ENCODE measurements around the gene SLFN12L. TPM values are rescaled to one million over a fixed set of nuclear protein-coding genes. Genes with fewer than 3 reads are reported as not detected.
"Not testable (repeated sequence)": the region's sequence is repeated elsewhere in the genome, so short reads cannot be mapped to it uniquely, and the experiment has no call there.

SLFN12L gene
- total RNA-seq, 2 donors from 2014 or later: 0.22 to 0.59 TPM

DNA sequence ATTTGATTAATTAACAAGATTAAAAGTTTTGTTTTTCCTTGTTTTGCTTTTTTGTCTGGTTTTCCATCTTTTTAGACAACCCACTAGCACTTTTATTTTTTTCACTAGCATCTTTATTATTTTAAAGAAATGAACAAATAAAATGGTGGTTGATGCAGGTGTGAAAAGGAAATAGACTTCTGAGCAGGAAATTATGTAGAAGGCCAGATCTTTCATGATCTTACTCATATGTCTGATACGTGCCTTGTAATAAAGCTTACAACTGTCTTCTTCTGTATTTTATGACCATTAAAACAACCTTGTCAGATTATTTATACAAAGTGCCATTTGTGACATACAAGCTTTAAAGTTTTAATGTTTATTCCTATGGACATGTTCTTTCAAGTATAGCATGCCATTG lies 6.3 kb downstream of the SLFN12L start:
- H3K4me1 ChIP-seq: no peaks in the 10 kb centered on the region
- TF ChIP-seq CTCF (IDR thresholded peaks at IDR 0.05): no peak
- no peaks in the 10 kb centered on the region for H3K36me3 ChIP-seq
- H3K4me3 ChIP-seq: no peak overlapping the region
- DNase-seq (ENCODE audit: low spot score): no peak
- no peaks in the 10 kb centered on the region for H3K27me3 ChIP-seq
- no peaks in the 10 kb centered on the region for H3K9me3 ChIP-seq
- no peak overlapping the region for H3K27ac ChIP-seq

DNA sequence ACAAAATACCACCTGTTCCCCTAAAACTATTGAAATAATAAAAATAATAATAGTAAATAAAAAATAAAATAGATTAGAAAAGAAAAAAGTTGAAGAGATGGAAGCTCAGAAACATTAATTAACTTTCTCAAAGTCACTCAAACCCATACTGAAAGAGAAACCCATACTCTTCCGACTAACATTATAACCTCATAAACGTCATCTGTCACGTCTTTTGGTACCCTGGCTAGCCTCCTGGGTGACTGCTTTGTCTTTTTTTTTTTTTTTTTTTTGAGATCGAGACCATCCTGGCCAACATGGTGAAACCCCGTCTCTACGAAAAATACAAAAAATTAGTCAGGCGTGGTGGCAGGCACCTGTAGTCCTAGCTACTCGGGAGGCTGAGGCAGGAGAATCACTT lies 7.6 kb downstream of the SLFN12L start:
- Histone ChIP-seq H3K27ac (no peak overlapping the region), H3K36me3 (no peaks in the 10 kb centered on the region), H3K9me3 (no peaks in the 10 kb centered on the region), H3K4me1 (no peaks in the 10 kb centered on the region), H3K27me3 (no peaks in the 10 kb centered on the region), H3K4me3 (no peak overlapping the region)
- TF ChIP-seq CTCF (IDR thresholded peaks at IDR 0.05): no peak
- DNase-seq (ENCODE audit: low spot score): no peak

DNA sequence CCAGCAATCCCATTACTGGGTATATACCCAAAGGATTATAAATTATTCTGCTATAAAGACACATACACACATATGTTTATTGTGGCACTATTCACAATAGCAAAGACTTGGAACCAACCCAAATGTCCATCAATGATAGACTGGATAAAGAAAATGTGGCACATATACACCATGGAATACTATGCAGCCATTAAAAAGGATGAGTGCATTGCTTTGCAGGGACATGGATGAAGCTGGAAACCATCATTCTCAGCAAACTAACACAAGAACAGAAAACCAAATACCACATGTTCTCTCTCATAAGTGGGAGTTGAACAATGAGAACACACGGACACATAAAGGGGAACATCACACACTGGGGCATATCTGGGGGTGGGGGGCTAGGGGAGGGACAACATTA lies 8.2 kb downstream of the SLFN12L start:
- not testable (repeated sequence) for H3K36me3 ChIP-seq

DNA sequence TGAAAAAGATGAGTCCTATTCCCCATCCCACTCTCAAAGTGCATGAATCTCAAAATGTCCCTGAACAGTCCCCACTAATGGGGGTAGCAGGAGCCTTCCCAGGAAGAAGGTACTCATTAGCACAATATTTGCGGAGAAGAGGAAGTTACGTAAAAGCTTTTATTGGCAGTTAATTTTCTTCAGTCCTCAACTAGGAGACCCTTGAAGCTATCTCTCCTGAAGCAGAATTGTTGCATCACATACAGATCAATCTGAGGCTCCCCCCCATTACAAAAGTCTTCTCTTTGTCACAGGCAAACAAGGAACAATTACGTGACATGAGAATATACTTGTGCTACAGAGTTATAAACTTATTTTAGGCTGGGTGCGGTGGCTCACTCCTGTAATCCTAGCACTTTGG lies 14.2 kb downstream of the SLFN12L start:
- H3K4me1 ChIP-seq: no peaks in the 10 kb centered on the region
- no peak overlapping the region for H3K4me3 ChIP-seq
- H3K9me3 ChIP-seq: no peaks in the 10 kb centered on the region
- no peaks in the 10 kb centered on the region for H3K27me3 ChIP-seq
- H3K36me3 ChIP-seq: no peaks in the 10 kb centered on the region
- H3K27ac ChIP-seq: no peak overlapping the region
- no peak for DNase-seq (ENCODE audit: low spot score)
- no peak for TF ChIP-seq CTCF (IDR thresholded peaks at IDR 0.05)

More for the DNA sequence above, 8.2 kb downstream of the SLFN12L start:
- H3K27ac ChIP-seq; H3K27me3 ChIP-seq; H3K4me3 ChIP-seq; H3K9me3 ChIP-seq; H3K4me1 ChIP-seq; DNase-seq (ENCODE audit: low spot score): not testable (repeated sequence)

DNA sequence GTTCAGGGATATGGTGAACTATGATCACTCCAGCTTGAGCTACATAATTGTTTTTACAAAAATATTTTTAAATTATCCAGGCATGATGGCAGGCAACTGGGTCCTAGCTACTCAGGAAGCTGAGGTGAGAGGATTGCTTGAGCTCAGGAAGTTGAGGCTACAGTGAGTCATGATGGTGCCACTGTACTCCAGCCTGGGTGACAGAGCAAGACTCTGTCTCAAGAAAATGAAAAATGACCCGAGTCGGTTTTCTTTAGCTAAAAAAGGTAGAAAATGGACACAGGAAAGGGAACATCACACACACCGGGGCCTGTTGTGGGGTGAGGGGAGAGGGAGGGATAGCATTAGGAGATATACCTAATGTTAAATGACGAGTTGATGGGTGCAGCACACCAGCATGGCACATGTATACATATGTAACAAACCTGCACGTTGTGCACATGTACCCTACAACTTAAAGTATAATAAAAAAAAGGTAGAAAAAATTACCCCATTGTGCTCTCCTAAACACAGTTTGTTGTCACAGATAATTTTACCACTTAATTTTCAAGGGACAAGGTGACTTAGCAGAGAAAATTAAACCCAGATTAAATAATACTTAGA lies 15.7 kb downstream of the SLFN12L start:
- H3K9me3 ChIP-seq; DNase-seq (ENCODE audit: low spot score); H3K4me1 ChIP-seq; H3K27me3 ChIP-seq; H3K36me3 ChIP-seq; H3K27ac ChIP-seq; H3K4me3 ChIP-seq: not testable (repeated sequence)

DNA sequence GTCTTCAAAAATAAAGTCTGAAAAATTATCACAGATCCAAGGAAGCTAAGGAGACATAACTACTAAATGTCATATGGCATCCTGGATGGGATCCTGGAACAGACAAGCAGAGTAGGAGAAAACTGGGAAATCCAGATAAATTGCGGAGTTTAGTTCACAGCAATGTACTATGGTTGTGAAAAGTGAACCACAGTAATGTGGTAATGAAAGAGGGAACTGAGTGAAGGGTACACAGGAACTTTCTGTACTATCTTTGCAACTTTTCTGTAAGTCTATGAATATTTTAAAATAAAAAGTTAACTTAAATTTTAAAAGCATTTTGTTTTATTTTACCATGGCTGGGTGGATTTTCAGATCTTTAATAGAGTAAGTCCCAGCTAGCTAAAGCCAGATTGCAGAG lies 16.3 kb downstream of the SLFN12L start:
- Histone ChIP-seq H3K4me1 (no peaks in the 10 kb centered on the region), H3K9me3 (no peaks in the 10 kb centered on the region), H3K27ac (no peak overlapping the region), H3K4me3 (no peak overlapping the region), H3K27me3 (no peaks in the 10 kb centered on the region), H3K36me3 (no peaks in the 10 kb centered on the region)
- no peak for DNase-seq (ENCODE audit: low spot score)
- TF ChIP-seq CTCF (IDR thresholded peaks at IDR 0.05): no peak

DNA sequence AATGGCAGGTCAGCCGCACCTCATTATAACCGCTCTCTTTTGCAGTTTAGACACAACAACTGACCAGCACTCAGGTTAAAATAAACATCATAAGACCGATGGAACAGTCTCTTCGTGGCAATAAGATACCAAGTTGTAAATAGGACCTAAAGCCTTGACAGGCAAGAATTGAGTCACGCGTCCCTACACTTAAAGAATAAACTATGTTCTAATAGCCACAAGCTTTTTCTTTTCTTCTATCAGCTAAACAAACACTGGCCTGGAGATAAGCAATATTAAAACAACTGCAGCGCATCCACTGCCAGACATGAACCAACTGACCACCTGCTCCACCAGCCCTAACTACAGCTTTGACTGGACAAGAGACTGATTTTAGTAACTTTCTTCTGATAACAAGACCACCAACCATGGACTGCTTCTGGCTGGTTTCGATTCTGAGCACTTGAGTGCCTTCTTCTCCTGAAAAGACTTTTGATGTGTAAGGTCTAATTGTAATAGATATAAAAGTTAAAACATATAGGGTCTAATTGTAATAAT lies 17.5 kb downstream of the SLFN12L start:
- no peak overlapping the region for H3K4me3 ChIP-seq
- H3K9me3 ChIP-seq: no peaks in the 10 kb centered on the region
- no peaks in the 10 kb centered on the region for H3K36me3 ChIP-seq
- TF ChIP-seq CTCF (IDR thresholded peaks at IDR 0.05): no peak
- DNase-seq (ENCODE audit: low spot score): no peak
- no peaks in the 10 kb centered on the region for H3K4me1 ChIP-seq
- no peak overlapping the region for H3K27ac ChIP-seq
- H3K27me3 ChIP-seq: peaks cover 0 to 3% of the 10 kb centered on the region in 2 donors
